ENCODE results near the gene RTN4. TPM values are rescaled to one million over a fixed set of nuclear protein-coding genes. Genes with fewer than 3 reads are reported as not detected.

RTN4 gene
- total and polyA plus RNA-seq, 8 donors = 181 to 373 (median 200) TPM

GRCh38 chr2:54931473-54931872 lies 118.8 kb downstream of the RTN4 start:
- no peaks in the 10 kb centered on the region for H3K27me3 ChIP-seq
- intact Hi-C loops (cut with DNase I) = no loop called here
- H3K4me3 ChIP-seq = no peak overlapping the region
- no peak overlapping the region for H3K27ac ChIP-seq
- no peaks in the 10 kb centered on the region for H3K4me1 ChIP-seq
- peak; percentile 31 for ATAC-seq
- H3K9me3 ChIP-seq = no peaks in the 10 kb centered on the region
- no peaks in the 10 kb centered on the region for H3K36me3 ChIP-seq
- no peak for DNase-seq
- no peak for TF ChIP-seq CTCF (IDR thresholded peaks at IDR 0.05)

GRCh38 chr2:54928719-54929118 lies 121.5 kb downstream of the RTN4 start:
- DNase-seq (no peak), ATAC-seq (no peak)
- H3K4me3 ChIP-seq = no peak overlapping the region
- intact Hi-C loops (cut with DNase I) = no loop called here
- no peaks in the 10 kb centered on the region for H3K27me3 ChIP-seq
- TF ChIP-seq CTCF (IDR thresholded peaks at IDR 0.05) = no peak
- no peak overlapping the region for H3K27ac ChIP-seq
- H3K4me1 ChIP-seq = no peaks in the 10 kb centered on the region
- no peaks in the 10 kb centered on the region for H3K36me3 ChIP-seq
- no peaks in the 10 kb centered on the region for H3K9me3 ChIP-seq

- Histone ChIP-seq H3K27ac (no peak overlapping the region), H3K4me1 (no peaks in the 10 kb centered on the region), H3K4me3 (no peak overlapping the region), H3K36me3 (no peaks in the 10 kb centered on the region), H3K27me3 (no peaks in the 10 kb centered on the region), H3K9me3 (no peaks in the 10 kb centered on the region)
- intact Hi-C loops (cut with DNase I) = no loop called here
- no peak for ATAC-seq
- DNase-seq = no peak
- TF ChIP-seq CTCF (IDR thresholded peaks at IDR 0.05) = no peak
These were observed 122.3 kb downstream of the RTN4 start for GRCh38 chr2:54927751-54928615.

- Histone ChIP-seq H3K4me3 (no peak overlapping the region), H3K36me3 (no peaks in the 10 kb centered on the region), H3K4me1 (no peaks in the 10 kb centered on the region), H3K27me3 (no peaks in the 10 kb centered on the region), H3K27ac (no peak overlapping the region), H3K9me3 (no peaks in the 10 kb centered on the region)
- DNase-seq = no peak
- ATAC-seq = no peak
- intact Hi-C loops (cut with DNase I) = no loop called here
- TF ChIP-seq CTCF (IDR thresholded peaks at IDR 0.05) = no peak
These were observed 123.0 kb downstream of the RTN4 start for GRCh38 chr2:54927085-54927750.

- intact Hi-C loops (cut with DNase I) = no loop called here
- Histone ChIP-seq H3K9me3 (peaks cover 0 to 12% of the 10 kb centered on the region in 2 donors), H3K36me3 (no peaks in the 10 kb centered on the region), H3K27ac (no peak overlapping the region), H3K4me1 (no peaks in the 10 kb centered on the region), H3K4me3 (no peak overlapping the region), H3K27me3 (no peaks in the 10 kb centered on the region)
- DNase-seq = no peak
- TF ChIP-seq CTCF (IDR thresholded peaks at IDR 0.05) = no peak
- ATAC-seq = no peak
These were observed 125.2 kb downstream of the RTN4 start for GRCh38 chr2:54925022-54925421.

Measured in left lung (tissue), 10 donors.